CD4-positive, alpha-beta T cell (primary cell): ENCODE results near the gene H6PD. TPM values are rescaled to one million over a fixed set of nuclear protein-coding genes. Genes with fewer than 3 reads are reported as not detected.

Source experiments
- ATAC-seq: fragments of 200-7000 bp; cut with Tn5 transposase; one replicate; pipeline ENCODE4 v1.10.0; 2022; ENCODE audit warnings: mild to moderate bottlenecking; ENCODE audit not compliant: poor library complexity
- CTCF ChIA-PET: fragments of 350-600 bp; sonication (Branson Sonifier 250); formaldehyde crosslinking; loops from one replicate; lab custom pipeline; 2021; ENCODE audit warnings: antibody characterized with exemption, inconsistent platforms; lab: Charles Lee
- POLR2A ChIA-PET: fragments of 350-600 bp; sonication (Branson Sonifier 250); formaldehyde crosslinking; loops from one replicate; lab custom pipeline; 2021; ENCODE audit warnings: antibody characterized with exemption, inconsistent platforms; lab: Charles Lee
- DNase-seq, 14 experiments: peaks; one replicate each; pipeline ENCODE4 v3.0.0-alpha.2; 2013 to 2020; ENCODE audit warnings: mixed read lengths in 2 of 14
- H3K27ac ChIP-seq, 2 donors: one replicate each; pipeline versions ENCODE4 v1.5.1 to v1.7.0; 2013; ENCODE audit warnings: low read length in 2 of 2, low read depth in 1 of 2, mild to moderate bottlenecking in 1 of 2
- H3K27me3 ChIP-seq, 2 experiments: 1 replicate in 1 of 2; 2 replicates in 1 of 2; pipeline versions ENCODE4 v1.6.1 to v1.7.0; 2013; ENCODE audit warnings: low read length in 2 of 2, control low read depth in 1 of 2, mild to moderate bottlenecking in 1 of 2, moderate library complexity in 1 of 2; ENCODE audit not compliant: insufficient read depth in 2 of 2, control insufficient read depth in 1 of 2
- H3K36me3 ChIP-seq: one replicate; pipeline ENCODE4 v1.6.1; 2013; ENCODE audit warnings: low read length, control low read depth; ENCODE audit not compliant: insufficient read depth
- H3K4me1 ChIP-seq: one replicate; pipeline ENCODE4 v1.6.1; 2013; ENCODE audit warnings: low read length, control low read depth; ENCODE audit not compliant: insufficient read depth
- H3K4me3 ChIP-seq: one replicate; pipeline ENCODE4 v1.5.1; 2013; ENCODE audit warnings: mild to moderate bottlenecking, low read length, moderate library complexity
- H3K9me3 ChIP-seq, 2 experiments: 1 replicate in 1 of 2; 2 replicates in 1 of 2; pipeline versions ENCODE4 v1.6.1 to v1.7.0; 2013; ENCODE audit warnings: low read length in 2 of 2, mild to moderate bottlenecking in 2 of 2, control low read depth in 1 of 2, moderate library complexity in 1 of 2; ENCODE audit not compliant: control insufficient read depth in 1 of 2, insufficient read depth in 1 of 2
- H3K27ac Mint-ChIP-seq: one replicate; pipeline ENCODE4 v1.8.0; 2020; ENCODE audit warnings: mixed read lengths
- H3K27me3 Mint-ChIP-seq: one replicate; pipeline ENCODE4 v1.8.0; 2021; ENCODE audit warnings: mixed read lengths
- H3K36me3 Mint-ChIP-seq: one replicate; pipeline ENCODE4 v1.8.0; 2021; ENCODE audit warnings: low read depth, mixed read lengths
- H3K4me1 Mint-ChIP-seq: one replicate; pipeline ENCODE4 v1.8.0; 2021; ENCODE audit warnings: low read depth, mixed read lengths
- H3K4me3 Mint-ChIP-seq: one replicate; pipeline ENCODE4 v1.8.0; 2020; ENCODE audit warnings: mild to moderate bottlenecking, mixed read lengths
- H3K9me3 Mint-ChIP-seq: one replicate; pipeline ENCODE4 v1.8.0; 2020; ENCODE audit warnings: mixed read lengths
- intact Hi-C, 2 experiments: fragments of 100-400 bp; cut with DNase I in 1 of 2; cut with micrococcal nuclease in 1 of 2; formaldehyde crosslinking; loops; one replicate each; pipeline versions ENCODE4 v1.15.1 to v1.9.0; 2023 to 2025; cut with DNase I, micrococcal nuclease
- total RNA-seq, 174 experiments: library from RNA in 2 of 174; stranded (reverse) in 2 of 174; gene quantifications; one replicate each; pipeline ENCODE4 v1.2.3 and lab custom pipeline; 2021 to 2026
- TF ChIP-seq, protein P1 (sequence below): fragments of 200-600 bp; IDR thresholded peaks from one replicate; pipeline ENCODE4 v1.8.0; 2022; ENCODE audit warnings: antibody characterized with exemption, mild to moderate bottlenecking

Gene H6PD
- total RNA-seq, 2 experiments from 2014 or later, result 13.6 to 13.9 TPM

DNA sequence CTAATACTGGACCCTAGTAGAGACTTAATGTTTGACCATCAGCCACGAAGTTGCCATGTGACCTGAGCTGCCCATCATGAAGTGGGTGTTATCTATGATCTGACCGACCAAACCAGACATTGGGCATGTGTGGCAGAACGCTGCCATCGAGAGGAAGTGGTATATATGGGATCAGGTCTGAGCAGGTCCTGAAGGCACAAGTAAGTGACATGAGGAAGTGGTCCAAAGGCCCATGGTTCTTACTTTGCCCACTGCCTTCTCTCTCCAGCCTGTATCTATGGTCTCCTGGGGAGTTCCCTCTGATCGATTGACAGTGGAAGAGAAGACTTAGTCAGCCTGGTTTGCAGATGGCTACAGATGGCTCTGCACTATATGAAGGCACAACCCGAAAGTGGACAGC, 66.0 kb downstream of the H6PD start:
- ATAC-seq (no peak), DNase-seq (no peak)
- H3K4me3 Mint-ChIP-seq, result no peak overlapping the region
- no peaks in the 10 kb centered on the region for H3K27me3 ChIP-seq
- H3K4me1 Mint-ChIP-seq, result peaks cover 35% of the 10 kb centered on the region
- H3K27ac Mint-ChIP-seq, result no peak overlapping the region
- H3K36me3 Mint-ChIP-seq, result no peaks in the 10 kb centered on the region
- no peaks in the 10 kb centered on the region for H3K9me3 Mint-ChIP-seq
- ChIA-PET POLR2A (no interaction called here), CTCF (no interaction called here)
- TF ChIP-seq, protein P1, sequence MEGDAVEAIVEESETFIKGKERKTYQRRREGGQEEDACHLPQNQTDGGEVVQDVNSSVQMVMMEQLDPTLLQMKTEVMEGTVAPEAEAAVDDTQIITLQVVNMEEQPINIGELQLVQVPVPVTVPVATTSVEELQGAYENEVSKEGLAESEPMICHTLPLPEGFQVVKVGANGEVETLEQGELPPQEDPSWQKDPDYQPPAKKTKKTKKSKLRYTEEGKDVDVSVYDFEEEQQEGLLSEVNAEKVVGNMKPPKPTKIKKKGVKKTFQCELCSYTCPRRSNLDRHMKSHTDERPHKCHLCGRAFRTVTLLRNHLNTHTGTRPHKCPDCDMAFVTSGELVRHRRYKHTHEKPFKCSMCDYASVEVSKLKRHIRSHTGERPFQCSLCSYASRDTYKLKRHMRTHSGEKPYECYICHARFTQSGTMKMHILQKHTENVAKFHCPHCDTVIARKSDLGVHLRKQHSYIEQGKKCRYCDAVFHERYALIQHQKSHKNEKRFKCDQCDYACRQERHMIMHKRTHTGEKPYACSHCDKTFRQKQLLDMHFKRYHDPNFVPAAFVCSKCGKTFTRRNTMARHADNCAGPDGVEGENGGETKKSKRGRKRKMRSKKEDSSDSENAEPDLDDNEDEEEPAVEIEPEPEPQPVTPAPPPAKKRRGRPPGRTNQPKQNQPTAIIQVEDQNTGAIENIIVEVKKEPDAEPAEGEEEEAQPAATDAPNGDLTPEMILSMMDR, result no peak
- no peaks in the 10 kb centered on the region for H3K27me3 Mint-ChIP-seq
- H3K36me3 ChIP-seq, result no peaks in the 10 kb centered on the region
- no peak overlapping the region for H3K4me3 ChIP-seq
- intact Hi-C loops, result no loop called here
- no peaks in the 10 kb centered on the region for H3K9me3 ChIP-seq
- H3K4me1 ChIP-seq, result peaks cover 7% of the 10 kb centered on the region
- no peak overlapping the region for H3K27ac ChIP-seq

DNA sequence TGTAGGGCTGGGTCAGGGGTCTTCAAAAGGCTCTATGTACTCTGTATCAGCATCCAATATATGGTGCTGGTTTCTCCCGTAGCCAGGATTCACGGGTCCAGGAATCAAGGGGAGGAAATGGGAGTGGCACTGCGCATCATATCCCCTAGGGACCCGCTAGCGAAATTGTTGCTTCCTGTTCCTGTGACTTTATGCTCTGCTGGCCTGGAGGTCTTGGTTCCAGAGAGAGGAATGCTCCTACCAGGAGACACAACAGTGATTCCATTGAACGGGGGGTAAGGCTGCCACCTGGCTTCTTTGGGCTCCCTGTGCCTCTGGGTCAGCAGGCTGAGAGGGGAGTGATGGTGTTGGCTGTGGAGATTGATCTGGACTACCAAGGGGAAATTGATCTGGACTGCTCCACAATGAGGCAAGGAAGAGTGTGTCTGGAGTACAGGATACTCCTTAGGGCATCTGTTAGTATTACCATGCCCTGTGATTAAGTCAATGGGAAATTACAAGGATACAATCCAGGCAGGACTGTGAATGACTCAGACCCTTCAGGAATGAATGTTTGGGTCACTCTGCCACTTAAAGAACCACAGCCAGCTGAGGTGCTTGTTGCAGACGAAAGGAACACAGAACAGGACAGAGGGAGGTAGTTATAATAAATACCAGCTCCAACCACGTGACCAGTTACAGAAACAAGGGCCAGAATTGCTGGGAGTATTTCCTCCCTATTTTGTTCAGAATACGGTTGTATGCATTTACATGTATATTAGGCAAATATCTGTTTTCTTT, 68.4 kb downstream of the H6PD start:
- Histone ChIP-seq H3K9me3 (no peaks in the 10 kb centered on the region), H3K36me3 (no peaks in the 10 kb centered on the region), H3K27ac (no peak overlapping the region), H3K4me1 (peaks cover 9% of the 10 kb centered on the region), H3K27me3 (no peaks in the 10 kb centered on the region), H3K4me3 (no peak overlapping the region)
- ChIA-PET CTCF (no interaction called here), POLR2A (no interaction called here)
- Mint-ChIP-seq H3K27ac (no peak overlapping the region), H3K27me3 (no peaks in the 10 kb centered on the region), H3K9me3 (no peaks in the 10 kb centered on the region), H3K36me3 (no peaks in the 10 kb centered on the region), H3K4me3 (no peak overlapping the region), H3K4me1 (peaks cover 39% of the 10 kb centered on the region)
- TF ChIP-seq, protein P1, result no peak
- intact Hi-C loops, result no loop called here
- DNase-seq (no peak), ATAC-seq (no peak)

DNA sequence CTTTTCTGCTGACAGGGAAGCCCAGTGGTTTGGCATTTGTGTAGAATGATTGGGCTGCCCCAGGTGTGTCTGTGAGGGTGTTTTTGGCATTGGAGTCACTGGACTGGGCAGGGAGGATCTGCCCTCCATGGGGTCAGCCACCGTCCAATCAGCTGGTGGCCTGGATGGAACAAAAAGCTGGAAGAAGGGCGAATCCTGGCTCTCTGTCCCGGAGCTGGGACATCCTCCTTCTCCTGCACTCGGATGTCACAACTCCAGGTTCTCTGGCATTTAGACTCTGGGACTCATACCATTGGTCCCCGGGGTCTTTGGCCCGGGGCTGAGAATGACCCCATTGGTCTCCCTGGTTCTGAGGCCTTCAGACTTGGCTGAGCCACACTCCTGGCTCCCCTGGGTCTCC, 69.3 kb downstream of the H6PD start:
- DNase-seq (no peak), ATAC-seq (no peak)
- ChIA-PET CTCF (no interaction called here), POLR2A (no interaction called here)
- Mint-ChIP-seq H3K4me1 (peaks cover 39% of the 10 kb centered on the region), H3K9me3 (no peaks in the 10 kb centered on the region), H3K27ac (no peak overlapping the region), H3K4me3 (no peak overlapping the region), H3K27me3 (no peaks in the 10 kb centered on the region), H3K36me3 (no peaks in the 10 kb centered on the region)
- intact Hi-C loops, result no loop called here
- no peak overlapping the region for H3K4me3 ChIP-seq
- no peaks in the 10 kb centered on the region for H3K36me3 ChIP-seq
- H3K27ac ChIP-seq, result no peak overlapping the region
- no peaks in the 10 kb centered on the region for H3K27me3 ChIP-seq
- peaks cover 9% of the 10 kb centered on the region for H3K4me1 ChIP-seq
- no peaks in the 10 kb centered on the region for H3K9me3 ChIP-seq
- TF ChIP-seq, protein P1, result no peak
